GM18870 (cell line): ENCODE data around the gene AGRN.

ENCODE experiments used
- ATAC-seq: cut with Tn5 transposase; IDR thresholded peaks from one replicate; pipeline ENCODE4 v1.9.1; 2021; ENCODE audit warnings: moderate library complexity; ENCODE audit not compliant: unreplicated experiment

Gene AGRN

GRCh38 chr1:1034439-1034781, 14.5 kb downstream of the AGRN start:
- no peak for ATAC-seq

- ATAC-seq = no peak
Observed at GRCh38 chr1:1035291-1035943, 15.5 kb downstream of the AGRN start.

GRCh38 chr1:1037366-1038327, 17.7 kb downstream of the AGRN start:
- ATAC-seq = no peak

GRCh38 chr1:1038694-1039093, 18.8 kb downstream of the AGRN start:
- no peak for ATAC-seq

GRCh38 chr1:1039145-1039910, 19.4 kb downstream of the AGRN start:
- ATAC-seq = no peak

GRCh38 chr1:1040004-1040991, 20.4 kb downstream of the AGRN start:
- ATAC-seq = no peak

- no peak for ATAC-seq
Observed at GRCh38 chr1:1041092-1041523, 21.2 kb downstream of the AGRN start.

GRCh38 chr1:1041873-1042272, 22.0 kb downstream of the AGRN start:
- ATAC-seq = no peak

GRCh38 chr1:1042835-1043234, 22.9 kb downstream of the AGRN start:
- no peak for ATAC-seq

GRCh38 chr1:1043411-1043810, 23.5 kb downstream of the AGRN start:
- ATAC-seq = no peak

- ATAC-seq = no peak
Observed at GRCh38 chr1:1043921-1044320, 24.0 kb downstream of the AGRN start.

- ATAC-seq = no peak
Observed at GRCh38 chr1:1044455-1045078, 24.6 kb downstream of the AGRN start.

- no peak for ATAC-seq
Observed at GRCh38 chr1:1045129-1045528, 25.2 kb downstream of the AGRN start.

GRCh38 chr1:1046243-1046642, 26.3 kb downstream of the AGRN start:
- ATAC-seq = no peak

- no peak for ATAC-seq
Observed at GRCh38 chr1:1046767-1047166, 26.8 kb downstream of the AGRN start.

- ATAC-seq = no peak
Observed at GRCh38 chr1:1047407-1047806, 27.5 kb downstream of the AGRN start.

- ATAC-seq = no peak
Observed at GRCh38 chr1:1047963-1048362, 28.0 kb downstream of the AGRN start.

GRCh38 chr1:1048765-1049164, 28.8 kb downstream of the AGRN start:
- no peak for ATAC-seq

- ATAC-seq = no peak
Observed at GRCh38 chr1:1049318-1050165, 29.6 kb downstream of the AGRN start.
